Kidney capillary endothelial cell (primary cell): ENCODE measurements around the gene STX17.
"Not testable (repeated sequence)": the region's sequence is repeated elsewhere in the genome, so short reads cannot be mapped to it uniquely, and the experiment has no call there.

Experiments
- DNase-seq: peaks from one replicate; pipeline ENCODE4 v3.0.0-alpha.2; 2018; ENCODE audit warnings: low spot score

Gene STX17

DNA sequence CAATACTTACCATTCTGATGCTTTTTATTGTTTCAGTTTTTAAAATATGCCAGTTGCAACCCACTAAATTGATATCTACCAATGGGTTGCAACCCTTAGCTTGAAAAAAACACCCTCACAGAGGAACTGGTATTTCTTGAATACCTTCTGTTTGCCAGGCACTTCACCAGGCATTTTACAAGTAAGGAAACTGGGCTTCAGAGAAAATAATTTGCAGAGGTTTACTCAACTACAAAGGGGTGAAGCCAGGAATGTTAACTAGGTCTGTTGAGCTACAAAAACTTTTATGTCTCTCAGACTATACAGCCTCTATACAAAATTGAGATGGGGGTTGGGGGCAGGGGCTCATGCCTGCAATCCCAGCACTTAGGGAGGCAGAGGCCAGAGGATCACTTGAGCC is 65.0 kb downstream of the STX17 start:
- DNase-seq: no peak

DNA sequence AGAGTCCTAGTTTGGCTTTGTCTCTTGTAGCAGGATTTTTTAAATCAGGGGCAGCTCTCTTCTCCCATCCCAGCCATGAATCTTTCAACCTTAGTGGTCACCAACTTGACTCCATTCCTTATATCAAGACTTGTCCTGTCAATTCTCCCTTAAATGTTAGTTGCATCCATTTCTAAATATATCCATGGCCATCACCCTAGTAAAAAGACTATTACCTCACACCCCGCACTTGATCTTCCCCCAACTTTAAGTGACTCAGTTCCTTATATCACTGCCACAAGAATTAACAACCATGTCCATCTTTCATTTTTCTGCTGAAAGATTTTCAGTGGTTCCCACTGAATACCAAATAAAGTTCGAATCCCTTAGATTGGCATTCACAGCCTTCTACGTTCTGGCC is 67.0 kb downstream of the STX17 start:
- no peak for DNase-seq

DNA sequence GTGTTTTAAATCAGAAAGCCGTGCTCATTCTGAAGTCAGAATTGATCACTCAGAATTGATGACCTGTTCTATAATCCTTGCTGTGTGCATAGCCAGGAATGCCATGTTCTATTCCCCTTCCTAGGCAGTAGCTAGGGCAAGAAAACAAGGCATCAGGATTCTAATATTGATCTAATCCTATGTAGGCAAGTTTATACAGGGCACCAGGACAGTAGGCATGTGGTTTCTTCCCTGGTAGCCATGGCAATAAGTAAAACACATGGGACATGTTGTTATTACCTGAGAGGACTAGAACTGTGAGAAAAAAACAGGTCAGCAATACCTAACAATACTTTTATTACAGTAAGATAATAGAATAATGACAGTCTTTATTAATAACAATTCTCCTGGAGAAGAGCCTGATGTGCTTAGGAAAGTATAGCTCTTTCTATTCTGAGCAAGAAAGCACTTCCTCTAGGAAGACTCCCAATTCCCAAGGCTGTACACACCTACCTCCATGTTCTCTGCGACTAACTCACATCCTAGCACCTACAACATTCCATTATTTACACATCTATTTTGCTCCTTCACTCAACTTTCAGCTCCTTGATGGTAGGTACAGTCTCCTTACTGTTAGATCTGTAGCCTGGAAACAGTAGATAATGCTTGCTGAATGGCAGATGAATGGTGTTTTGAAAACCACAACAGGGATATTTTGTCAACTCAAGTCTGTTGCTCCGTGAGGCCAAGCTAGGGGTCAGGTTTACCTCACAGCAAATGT is 70.8 kb downstream of the STX17 start:
- DNase-seq: no peak

DNA sequence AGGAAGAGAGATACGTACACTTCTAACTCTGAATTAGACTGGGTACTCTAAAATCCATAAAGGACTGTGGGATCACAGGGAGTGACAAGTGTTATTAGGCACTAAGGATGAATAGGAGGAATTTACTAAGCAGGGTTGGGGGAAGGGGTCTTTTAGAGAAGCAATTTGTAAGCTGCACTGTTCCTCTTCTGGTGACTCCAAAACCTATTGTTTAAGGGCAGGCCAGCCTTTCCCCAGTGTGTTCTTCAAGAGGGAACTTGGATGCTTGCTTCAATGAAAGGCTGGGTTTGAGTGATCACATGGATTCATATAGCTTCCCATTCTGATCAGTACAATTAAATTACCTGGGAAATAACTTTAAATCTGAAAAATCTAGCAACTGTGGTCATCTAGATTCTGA is 71.8 kb downstream of the STX17 start:
- DNase-seq: no peak

DNA sequence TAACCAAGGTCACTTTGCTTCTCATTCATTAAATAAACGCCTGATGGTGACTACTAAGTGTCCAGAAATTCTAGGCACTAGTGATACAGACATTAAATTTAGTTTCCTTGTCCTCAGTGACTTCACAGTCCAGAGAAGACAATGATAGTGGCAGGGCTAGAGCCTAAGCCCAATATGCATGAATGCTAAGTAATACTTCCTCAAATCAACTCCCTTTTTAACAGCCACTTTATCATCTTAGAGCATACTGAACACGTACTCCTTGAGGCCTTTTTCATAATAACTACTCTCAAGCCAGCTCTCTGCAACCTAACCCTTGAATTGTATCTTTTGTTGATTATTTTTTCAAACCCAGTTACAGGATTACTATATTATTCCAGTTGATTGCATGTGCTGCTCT is 74.1 kb downstream of the STX17 start:
- DNase-seq: no peak

DNA sequence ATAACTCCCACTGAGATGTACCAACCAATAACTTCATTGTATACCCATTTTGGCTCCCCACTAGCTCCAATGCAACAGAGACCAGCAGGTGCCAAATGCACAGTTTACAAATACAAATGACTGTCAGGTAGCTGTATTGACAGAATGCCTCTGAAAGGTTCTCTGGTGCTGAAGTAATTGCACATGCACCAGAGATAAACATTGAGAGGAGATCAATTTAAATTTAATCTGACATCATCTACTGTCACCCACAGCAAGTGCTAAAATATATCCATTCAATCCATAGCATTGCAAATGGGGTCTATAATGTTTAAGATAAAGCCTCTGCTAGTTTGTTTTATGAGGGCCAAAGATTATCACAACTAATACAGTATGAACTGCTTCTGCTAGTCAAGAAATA is 80.2 kb downstream of the STX17 start:
- no peak for DNase-seq

DNA sequence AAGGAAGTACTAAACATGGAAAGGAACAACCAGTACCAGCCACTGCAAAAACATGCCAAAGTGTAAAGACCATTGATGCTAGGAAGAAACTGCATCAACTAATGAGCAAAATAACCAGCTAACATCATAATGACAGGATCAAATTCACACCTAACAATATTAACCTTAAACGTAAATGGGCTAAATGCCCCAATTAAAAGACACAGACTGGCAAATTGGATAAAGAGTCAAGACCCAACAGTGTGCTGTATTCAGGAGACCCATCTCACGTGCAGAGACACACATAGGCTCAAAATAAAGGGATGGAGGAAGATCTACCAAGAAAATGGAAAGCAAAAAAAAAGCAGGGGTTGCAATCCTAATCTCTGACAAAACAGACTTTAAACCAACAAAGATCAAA is 84.1 kb downstream of the STX17 start:
- DNase-seq: not testable (repeated sequence)

DNA sequence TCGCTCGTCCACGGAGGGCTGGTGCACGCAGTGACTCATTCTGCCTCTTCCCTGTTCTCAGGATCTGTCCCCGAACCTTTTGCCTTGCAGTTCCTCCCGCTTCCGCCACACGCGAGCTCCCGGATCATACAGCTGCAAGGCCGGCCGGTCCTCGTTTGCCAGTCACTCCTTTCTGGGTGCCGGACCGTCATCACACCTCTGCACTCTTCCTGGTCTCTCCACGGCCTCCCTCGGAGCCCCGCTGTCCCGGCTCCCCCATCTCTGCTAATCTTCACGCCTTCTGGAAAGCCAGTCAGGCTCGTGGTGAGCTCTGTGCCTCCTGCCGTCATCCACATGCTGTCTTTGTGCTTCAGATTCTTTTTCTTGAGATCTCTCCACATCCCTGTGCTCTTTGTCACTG is 91.8 kb downstream of the STX17 start:
- DNase-seq: no peak

DNA sequence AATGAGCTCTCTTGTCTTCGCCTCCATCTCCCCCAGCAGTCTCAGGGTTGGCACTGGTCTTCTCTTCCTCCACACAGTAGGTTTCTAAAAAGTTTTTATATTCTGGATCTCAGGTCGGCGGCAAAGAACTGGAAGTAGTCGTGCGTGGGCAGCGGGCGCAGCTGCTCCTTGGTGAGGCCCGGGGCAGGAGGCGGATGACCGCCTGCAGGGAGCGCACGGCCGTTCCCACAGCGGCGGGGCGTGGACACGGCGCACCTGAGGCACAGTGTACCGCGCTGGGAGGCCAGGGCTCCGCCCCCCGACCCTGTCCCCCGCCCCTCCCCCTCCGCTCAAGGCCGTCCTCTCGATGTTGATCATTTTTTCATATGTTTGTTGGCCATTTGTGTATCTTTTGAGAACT is 92.4 kb downstream of the STX17 start:
- DNase-seq: no peak

DNA sequence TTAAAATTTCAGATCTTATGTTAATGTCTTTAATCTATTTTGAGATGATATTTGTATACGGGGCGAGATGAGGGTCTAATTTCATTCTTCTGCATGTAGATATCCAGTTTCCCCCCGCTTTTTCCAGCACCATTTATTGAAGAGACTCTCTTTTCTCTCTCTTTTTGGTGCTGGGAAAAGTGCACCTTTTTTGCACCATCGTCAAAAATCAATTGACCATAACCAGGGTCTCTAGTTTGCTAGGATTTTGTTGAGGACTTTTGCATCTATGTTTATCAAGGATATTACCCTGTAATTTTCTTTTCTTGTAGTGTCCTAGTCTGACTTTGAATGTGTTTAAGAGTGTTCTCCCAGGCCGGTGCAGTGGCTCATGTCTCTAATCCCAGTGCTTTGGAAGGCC is 93.3 kb downstream of the STX17 start:
- DNase-seq: no peak

DNA sequence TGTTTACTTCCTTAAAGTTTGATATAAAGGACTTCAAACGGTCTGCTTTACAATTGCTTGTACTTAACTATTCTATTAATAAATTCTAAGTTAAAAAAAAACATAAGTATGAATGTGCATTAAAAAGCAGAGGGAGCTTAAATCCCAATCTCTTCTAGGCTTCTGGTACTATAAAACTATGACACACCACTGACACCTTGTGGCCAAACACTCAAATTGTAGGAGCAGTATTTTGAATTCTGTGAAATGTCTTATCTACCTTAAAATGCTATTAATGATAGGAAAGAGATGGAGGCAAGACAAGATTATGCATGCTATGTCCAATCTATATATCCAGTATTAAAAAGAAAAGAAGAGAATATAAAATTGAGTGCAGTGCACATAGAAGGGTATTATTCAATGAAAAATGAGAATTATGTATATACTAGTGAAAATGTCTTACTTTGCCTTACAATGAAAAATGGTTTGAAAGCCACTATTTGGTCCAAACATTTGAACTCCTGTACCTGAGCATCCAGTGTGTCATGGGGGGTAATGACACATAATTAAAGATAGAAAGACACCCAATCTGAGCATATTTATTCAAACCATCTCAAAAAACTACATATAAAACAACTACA is 104.7 kb downstream of the STX17 start:
- peak; percentile 52 for DNase-seq

DNA sequence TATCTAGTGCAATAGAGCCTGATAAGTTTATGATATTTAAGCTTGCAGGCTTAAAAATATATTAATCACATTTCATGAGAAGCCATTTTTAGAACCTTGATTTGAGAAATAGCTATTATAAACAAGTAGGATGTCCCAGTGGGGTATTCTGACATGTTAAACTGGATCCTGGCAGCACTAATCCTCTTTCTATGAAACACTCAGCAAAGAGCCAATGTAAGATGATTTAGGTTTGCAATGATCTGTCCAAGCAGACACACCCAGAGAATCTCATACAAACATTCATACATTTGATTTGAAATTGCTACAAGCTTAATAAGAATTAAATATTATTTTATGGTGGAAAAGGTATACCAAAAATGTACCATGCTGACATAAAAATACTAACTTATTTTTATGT is 105.8 kb downstream of the STX17 start:
- DNase-seq: no peak

DNA sequence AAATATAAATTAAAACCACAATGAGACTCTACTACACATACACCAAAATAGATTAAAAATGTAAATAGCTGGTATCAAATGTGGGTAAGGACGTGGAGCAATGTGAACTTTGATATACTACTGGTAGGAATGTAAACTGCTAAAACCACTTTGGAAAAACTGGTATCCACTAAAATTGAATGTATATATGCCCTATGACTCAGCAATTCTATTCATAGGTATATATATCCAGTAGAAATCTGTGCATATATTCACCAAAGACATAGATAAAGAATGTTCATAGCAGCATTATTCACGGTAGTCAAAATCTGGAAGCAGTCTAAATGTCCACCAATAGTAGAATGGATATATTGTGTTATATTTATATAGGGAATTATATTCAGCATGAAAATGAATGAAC is 107.1 kb downstream of the STX17 start:
- no peak for DNase-seq

DNA sequence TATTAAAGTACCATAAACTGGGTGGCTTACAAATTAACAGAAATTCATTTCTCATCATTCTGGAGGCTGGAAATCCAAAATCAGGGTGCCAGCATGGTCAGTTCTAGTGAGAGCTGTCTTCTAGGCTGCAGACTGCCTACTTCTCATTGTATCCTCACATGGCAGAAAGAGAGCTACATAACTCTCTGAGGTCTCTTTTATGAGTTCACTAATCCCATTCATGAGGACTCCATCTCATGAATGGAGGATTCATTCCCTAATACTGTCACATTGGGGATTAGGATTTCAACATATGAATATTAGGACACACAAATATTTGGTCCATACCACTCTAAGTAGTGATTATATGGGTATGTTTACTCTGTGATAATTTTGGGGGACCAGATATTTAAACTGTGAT is 108.4 kb downstream of the STX17 start:
- DNase-seq: no peak

DNA sequence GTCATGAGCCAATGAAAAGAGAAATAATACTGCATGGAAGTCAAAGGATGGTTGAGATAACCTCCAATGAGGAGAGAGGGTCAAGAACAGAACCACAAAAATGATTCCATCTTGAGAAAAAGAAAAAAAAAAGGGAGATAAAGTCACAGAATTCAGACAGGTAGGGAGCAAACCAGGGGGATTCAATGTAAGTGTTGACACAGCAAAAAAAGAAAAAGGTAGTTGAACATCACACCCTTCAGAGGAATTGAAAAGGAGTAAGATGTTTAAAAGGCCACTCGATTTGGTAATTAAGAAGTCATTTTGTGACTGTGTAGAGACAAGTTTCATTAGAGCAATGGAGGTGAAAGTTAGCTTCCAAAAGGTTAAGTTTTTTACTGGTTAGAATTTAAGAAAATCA is 113.1 kb downstream of the STX17 start:
- DNase-seq: no peak
